ENCODE data around the gene SERPINB5.

The SERPINB5 gene

DNA sequence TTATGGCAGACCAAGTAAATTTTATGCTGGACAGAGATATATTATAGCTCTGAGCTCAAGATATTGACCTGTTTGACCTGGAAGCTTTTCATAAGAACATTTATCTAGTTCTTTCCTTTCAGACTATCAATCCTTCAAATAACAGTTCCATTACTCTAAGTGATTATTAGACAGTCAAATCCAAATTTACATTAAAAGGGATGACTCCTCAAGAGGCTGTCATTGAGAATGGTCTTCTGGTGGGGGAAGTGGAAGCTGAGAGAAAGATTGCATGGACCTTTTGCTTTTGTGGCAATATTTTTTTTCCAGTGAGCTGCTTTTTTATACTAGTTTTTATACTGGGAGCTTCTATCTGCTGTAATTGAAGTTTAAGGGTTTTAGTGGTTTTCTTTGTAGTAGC lies 50.5 kb downstream of the SERPINB5 start:
- no peak for DNase-seq (ENCODE audit: low read depth)

DNA sequence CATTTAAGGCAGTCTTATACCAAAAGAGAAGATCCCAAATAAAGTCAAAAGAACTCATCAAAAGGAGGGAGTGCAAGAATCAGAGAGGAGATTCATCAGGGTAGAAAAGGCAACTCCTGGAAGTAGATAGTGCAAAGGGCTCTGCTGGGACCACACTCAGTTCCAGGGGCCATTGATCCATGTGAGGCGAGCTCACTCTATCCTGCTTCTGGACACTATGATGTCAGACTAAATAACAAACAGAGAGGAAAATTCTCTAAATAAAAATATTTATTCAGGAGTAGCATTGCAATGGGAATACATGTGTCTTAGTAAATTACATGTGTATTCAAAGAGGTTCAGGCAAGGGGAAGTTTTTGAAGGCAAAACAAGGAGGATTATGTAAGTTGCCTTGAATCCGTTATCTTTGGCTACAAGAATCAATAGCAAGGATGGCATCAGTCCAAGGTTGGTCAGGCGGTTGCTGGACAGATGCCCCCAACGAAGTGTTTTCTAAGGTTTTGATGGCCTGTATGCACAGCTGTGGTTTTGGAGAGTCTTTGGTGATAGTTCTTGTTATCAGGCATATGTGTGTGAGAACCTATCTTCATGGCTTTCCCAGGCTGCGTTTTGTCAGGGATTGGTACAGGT lies 52.2 kb downstream of the SERPINB5 start:
- DNase-seq (ENCODE audit: low read depth): no peak

DNA sequence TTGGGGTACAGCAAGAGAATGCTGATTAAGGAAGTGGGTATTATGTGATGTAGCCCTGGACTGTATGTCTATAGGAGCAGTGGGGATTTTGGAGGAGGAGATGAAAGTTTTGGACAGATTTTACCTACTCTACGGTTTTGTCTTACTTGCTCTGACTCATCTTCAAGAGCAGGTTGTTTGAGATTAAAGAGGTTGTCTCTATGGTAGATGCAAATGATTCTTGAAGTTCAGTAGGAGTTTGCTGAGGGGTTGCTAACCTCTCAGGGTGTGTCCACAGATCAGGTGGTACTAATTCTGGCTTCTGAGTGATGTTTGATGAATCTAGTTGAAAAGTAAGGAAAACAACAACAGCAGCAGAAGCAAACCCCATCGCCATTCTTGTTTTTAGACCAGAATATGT lies 55.7 kb downstream of the SERPINB5 start:
- no peak for DNase-seq (ENCODE audit: low read depth)

DNA sequence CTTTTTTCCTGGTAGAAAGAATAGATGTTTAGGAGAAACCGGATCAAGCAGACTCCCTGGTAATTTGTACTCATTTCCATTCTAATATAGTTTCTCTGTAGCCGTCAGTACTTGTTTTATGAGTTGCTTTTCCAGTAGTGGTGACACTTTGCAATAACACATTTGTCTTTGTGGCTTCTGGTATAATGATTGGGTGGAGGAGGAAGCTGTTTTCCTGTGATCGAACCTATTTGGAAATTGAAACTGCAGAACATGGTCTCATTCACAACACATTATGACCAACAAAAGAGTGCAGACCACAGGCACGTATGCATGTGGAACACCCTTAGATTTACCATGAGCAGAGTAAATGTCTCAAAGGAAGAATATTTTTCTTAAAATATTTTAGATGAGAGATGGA lies 57.9 kb downstream of the SERPINB5 start:
- no peak for DNase-seq (ENCODE audit: low read depth)

DNA sequence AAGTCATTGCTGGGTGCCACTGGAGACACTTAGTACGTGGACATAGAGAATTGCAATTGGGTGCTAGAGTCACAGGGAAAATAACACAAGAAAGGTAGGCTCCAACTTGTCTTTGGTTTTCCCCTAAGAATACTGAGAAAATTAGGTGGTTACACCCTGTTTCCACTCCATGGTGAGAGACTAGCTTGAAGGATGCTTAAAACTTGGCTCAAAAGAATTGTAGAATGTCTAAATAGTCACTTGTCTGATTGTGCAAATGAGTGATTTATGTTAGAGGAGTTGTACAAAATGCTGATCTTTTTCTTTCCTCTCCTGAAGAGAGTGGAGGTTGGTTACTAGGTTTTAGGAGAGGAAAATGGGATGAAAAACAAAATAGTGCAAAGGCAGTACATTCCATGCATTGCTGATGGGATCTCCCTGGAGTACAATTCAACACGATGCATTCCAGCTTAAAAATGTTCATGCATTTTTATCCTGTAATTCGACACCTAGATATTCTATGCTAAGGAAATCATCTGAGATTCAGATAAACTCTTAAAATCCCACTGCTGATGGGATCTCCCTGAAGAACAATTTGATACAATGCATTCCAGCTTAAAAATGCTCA lies 63.2 kb downstream of the SERPINB5 start:
- DNase-seq (ENCODE audit: low read depth): no peak

DNA sequence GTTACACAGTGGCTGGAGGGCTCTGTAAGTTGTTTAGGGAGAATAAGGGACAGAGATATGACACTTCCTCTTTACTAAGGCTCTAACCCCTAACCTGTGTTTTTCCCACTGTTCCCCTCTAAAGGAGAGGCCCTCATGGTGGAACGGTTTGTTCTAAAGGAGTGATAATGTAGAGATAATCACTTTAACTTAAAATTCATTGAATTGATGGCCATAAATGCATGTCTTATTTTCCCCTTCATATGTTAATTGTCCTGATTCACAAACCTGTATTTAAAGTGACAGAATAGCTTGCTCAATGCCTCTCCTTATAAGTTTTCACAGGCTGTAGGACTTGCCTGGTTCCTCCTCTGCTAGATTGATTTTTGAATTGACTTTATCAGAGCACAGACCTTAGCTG lies 65.3 kb downstream of the SERPINB5 start, which contains the start of gene SERPINB12:
Gene SERPINB12 (plus strand): TSS at position 301 of the 400 bp plus-strand sequence. CDS start 13,791 bp downstream, outside the sequence.
- no peak for DNase-seq (ENCODE audit: low read depth)

DNA sequence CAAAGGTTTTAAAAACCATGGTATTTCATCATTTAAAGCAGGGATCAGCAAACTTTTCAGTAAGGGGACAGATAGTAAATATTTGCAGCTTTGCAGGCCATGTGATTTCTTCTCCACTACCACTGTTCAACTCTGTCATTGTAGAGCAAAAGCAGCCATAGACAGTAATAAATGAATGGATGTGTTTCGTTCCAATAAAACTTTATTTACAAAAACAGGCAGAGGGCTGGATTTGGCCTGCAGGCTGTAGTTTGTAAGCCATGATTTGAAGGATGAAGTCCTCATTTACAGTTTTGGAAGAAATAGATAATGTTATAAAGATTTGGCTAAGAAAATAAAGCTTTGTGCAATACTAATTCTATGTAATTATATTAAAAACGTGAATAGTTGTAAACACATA lies 67.3 kb downstream of the SERPINB5 start:
- DNase-seq (ENCODE audit: low read depth): no peak

DNA sequence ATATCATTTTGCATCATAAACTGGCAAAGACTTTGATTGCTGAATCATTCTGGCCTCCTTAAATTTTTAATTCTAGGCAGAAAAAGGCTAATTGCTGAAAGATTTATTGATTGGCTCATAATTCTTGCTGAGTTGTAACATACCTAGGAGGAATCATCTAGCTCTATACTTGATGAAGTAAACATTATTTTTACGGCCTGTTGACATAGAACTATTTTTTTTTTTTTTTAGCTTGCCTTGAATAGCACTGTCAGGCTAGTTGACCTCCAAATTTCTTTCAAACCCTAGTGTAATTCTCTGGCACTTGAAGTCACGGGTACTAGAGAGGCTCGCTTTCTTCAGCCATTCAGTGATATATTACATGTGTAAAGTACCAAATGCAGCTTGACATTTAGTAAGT lies 68.2 kb downstream of the SERPINB5 start:
- no peak for DNase-seq (ENCODE audit: low read depth)

DNA sequence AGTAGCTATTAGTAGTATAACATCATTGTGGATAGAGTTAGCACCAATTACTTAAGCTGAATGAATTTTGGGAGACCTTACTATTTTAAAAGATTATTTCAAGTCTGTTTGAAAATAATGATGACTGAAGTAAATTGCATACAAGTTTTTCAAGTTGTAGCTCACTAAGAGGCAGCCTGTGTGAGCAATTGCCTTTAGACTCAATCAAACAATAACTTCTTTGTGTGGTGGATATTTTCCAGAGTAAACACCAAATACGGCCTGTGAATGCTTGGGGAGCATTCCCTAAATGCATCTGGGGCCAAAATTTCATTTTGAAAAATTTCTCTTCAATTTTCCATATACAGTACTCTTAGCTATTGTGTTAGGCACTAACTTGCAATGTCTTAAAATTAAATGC lies 73.3 kb downstream of the SERPINB5 start:
- DNase-seq (ENCODE audit: low read depth): no peak

DNA sequence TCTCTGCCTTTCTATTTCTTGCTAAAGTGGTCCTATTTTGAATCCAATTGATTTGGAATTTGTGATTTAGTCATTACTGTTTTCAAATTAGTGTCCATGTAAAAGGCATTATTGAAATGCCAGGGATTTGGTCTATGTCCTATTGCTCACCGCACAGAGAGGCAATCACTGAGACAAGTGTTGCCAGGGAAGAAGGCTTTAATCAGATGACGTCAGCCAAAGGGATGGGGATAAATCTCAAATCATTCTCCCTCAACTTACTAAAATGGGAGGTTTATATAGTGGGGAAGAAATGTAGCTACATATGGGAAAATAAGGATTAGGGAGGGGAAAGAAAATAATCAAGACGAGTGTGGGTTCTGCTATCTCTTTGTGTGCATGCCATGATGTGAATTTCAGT lies 75.0 kb downstream of the SERPINB5 start:
- DNase-seq (ENCODE audit: low read depth): no peak

DNA sequence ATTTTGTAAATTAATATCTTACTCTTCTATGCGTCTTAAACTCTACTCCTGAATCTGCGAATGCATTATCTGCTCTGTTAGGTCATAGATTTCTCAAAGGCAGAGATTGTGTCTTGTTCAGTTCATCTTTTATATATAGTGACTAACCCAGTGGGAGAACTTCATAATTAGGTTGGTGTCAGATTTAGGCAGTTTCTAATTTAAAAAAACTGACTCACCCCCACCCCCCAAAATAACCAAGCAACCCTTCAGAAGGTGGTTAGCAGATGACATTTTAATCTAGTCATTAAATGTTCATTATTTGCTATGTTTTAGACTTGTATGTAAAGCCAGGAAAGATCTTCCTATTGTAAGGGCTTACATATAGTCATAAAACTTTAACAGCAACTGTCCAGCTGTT lies 75.8 kb downstream of the SERPINB5 start:
- DNase-seq (ENCODE audit: low read depth): no peak

DNA sequence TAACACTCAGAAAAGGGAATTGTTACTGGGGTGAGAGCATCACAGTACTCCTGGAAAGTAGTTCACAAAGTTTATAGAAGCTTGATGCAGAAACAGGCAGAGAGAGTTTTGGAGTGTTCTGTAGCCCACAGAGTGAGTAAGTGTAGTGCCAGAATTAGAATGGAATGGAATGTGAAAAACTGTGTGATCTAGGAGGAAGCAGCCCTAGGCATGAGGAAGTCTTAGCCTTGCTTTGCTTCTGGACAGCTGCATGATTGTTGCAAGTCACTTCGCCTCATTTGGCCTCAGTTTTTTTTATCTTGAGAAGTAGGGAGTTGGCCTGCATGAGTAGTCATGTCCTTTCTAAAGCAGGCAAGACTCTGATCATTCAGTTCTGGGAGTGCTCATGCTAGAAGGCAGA lies 76.3 kb downstream of the SERPINB5 start:
- DNase-seq (ENCODE audit: low read depth): no peak
